IMR-90 (cell line): ENCODE results near the gene ZFAND4.

Experiments
- CTCF ChIP-seq: conservative IDR thresholded peaks from 2 replicates; pipeline ENCODE4 v1.5.1; 2012; ENCODE audit warnings: mild to moderate bottlenecking, low read depth, low read length, improper control_type of control experiment
- SMC3 ChIP-seq: fragments of 150-350 bp; IDR thresholded peaks from 2 replicates; pipeline ENCODE4 v1.6.1; 2016; ENCODE audit warnings: low read depth, mild to moderate bottlenecking, antibody characterized with exemption, low read length, moderate library complexity

- TF ChIP-seq CTCF (no peak), SMC3 (no peak)
These were observed 19.1 kb downstream of the ZFAND4 start for GRCh38 chr10:45653454-45653853.
